Skin epidermis (tissue), 12 donors: ENCODE data around the gene GPX6.
"Not testable (repeated sequence)": the region's sequence is repeated elsewhere in the genome, so short reads cannot be mapped to it uniquely, and the experiment has no call there.

Experiments
- H3K27ac ChIP-seq, 21 experiments: fragments of 200-600 bp; sonication (generic) in 11 of 21; one replicate each; pipeline ENCODE4 v1.5.0; 2020; ENCODE audit warnings: mild to moderate bottlenecking in 3 of 21, inconsistent platforms in 2 of 21, moderate library complexity in 2 of 21
- H3K4me3 ChIP-seq, 7 experiments: fragments of 200-600 bp; sonication (generic) in 2 of 7; one replicate each; pipeline ENCODE4 v1.5.0; 2020; ENCODE audit warnings: inconsistent platforms in 2 of 7, mild to moderate bottlenecking in 2 of 7, moderate library complexity in 1 of 7

Gene GPX6

GRCh38 chr6:28530777-28531176 is 15.2 kb upstream of the GPX6 start:
- Histone ChIP-seq H3K4me3 (no peak overlapping the region), H3K27ac (no peak overlapping the region)

- Histone ChIP-seq H3K4me3 (no peak within 1 kb of the TSS), H3K27ac (no peak within 1 kb of the TSS)
These were observed 10.0 kb upstream of the GPX6 start, which contains the start of gene GPX5 for GRCh38 chr6:28525496-28526039. GPX5 (plus strand) TSS chr6:28525881; CDS start chr6:28526014, 133 bp downstream.

- Histone ChIP-seq H3K27ac (no peak overlapping the region), H3K4me3 (no peak overlapping the region)
These were observed 7.6 kb upstream of the GPX6 start for GRCh38 chr6:28523241-28523622.

- Histone ChIP-seq H3K27ac (no peak overlapping the region), H3K4me3 (no peak overlapping the region)
These were observed 7.1 kb upstream of the GPX6 start for GRCh38 chr6:28522594-28523240.

- no peak overlapping the region for H3K27ac ChIP-seq
These were observed 2.4 kb upstream of the GPX6 start for GRCh38 chr6:28517964-28518363.

GRCh38 chr6:28512387-28512786 is 3.2 kb downstream of the GPX6 start:
- not testable (repeated sequence) for H3K27ac ChIP-seq, H3K4me3 ChIP-seq

More at GRCh38 chr6:28517964-28518363, 2.4 kb upstream of the GPX6 start:
- no peak overlapping the region for H3K4me3 ChIP-seq

- Histone ChIP-seq H3K4me3 (no peak overlapping the region), H3K27ac (no peak overlapping the region)
These were observed 3.8 kb downstream of the GPX6 start for GRCh38 chr6:28511628-28512300.

- Histone ChIP-seq H3K4me3 (no peak overlapping the region), H3K27ac (no peak overlapping the region)
These were observed 8.7 kb downstream of the GPX6 start for GRCh38 chr6:28506807-28507475.

- H3K4me3 ChIP-seq: no peak overlapping the region
- H3K27ac ChIP-seq: no peak overlapping the region
These were observed 9.9 kb downstream of the GPX6 start for GRCh38 chr6:28505733-28506132.

GRCh38 chr6:28502709-28503305 is 12.8 kb downstream of the GPX6 start:
- not testable (repeated sequence) for H3K27ac ChIP-seq, H3K4me3 ChIP-seq

- not testable (repeated sequence) for H3K4me3 ChIP-seq, H3K27ac ChIP-seq
These were observed 13.5 kb downstream of the GPX6 start for GRCh38 chr6:28502136-28502535.

- Histone ChIP-seq H3K27ac (no peak overlapping the region), H3K4me3 (no peak overlapping the region)
These were observed 14.3 kb downstream of the GPX6 start for GRCh38 chr6:28501259-28501658.

GRCh38 chr6:28497893-28498292 is 17.7 kb downstream of the GPX6 start:
- no peak overlapping the region for H3K27ac ChIP-seq
- no peak overlapping the region for H3K4me3 ChIP-seq

- Histone ChIP-seq H3K27ac (no peak overlapping the region), H3K4me3 (no peak overlapping the region)
These were observed 18.3 kb downstream of the GPX6 start for GRCh38 chr6:28497306-28497705.

GRCh38 chr6:28496099-28496779 is 19.4 kb downstream of the GPX6 start:
- H3K27ac ChIP-seq: no peak overlapping the region
- no peak overlapping the region for H3K4me3 ChIP-seq

GRCh38 chr6:28491984-28492317 is 23.6 kb downstream of the GPX6 start:
- no peak overlapping the region for H3K4me3 ChIP-seq
- H3K27ac ChIP-seq: no peak overlapping the region

GRCh38 chr6:28490205-28490890 is 25.2 kb downstream of the GPX6 start:
- peak overlapping the region in 3 of 7 experiments; percentile 7 to 28 (median 10) for H3K4me3 ChIP-seq
- no peak overlapping the region for H3K27ac ChIP-seq

- no peak overlapping the region for H3K27ac ChIP-seq
These were observed 26.0 kb downstream of the GPX6 start for GRCh38 chr6:28489366-28490204.

More at GRCh38 chr6:28489366-28490204, 26.0 kb downstream of the GPX6 start:
- peak overlapping the region in 3 of 7 experiments; percentile 7 to 28 (median 10) for H3K4me3 ChIP-seq
